K562 (cell line): ENCODE measurements around the gene ADIPOR1. TPM values are rescaled to one million over a fixed set of nuclear protein-coding genes. Genes with fewer than 3 reads are reported as not detected.

Experiments used
- ATAC-seq: fragments of 200-7000 bp; cut with Tn5 transposase; 3 replicates; pipeline ENCODE4 v1.9.1; 2020; ENCODE audit warnings: moderate library complexity
- BruUV-seq: library from RNA; stranded (reverse); fragments of 400-500 nt; replicated peaks from 2 replicates; lab custom pipeline; 2021; lab: Mats Ljungman, UMichigan
- CTCF ChIA-PET: fragments of 300-600 bp; formaldehyde crosslinking; extraction: SDS; loops from one replicate; lab custom pipeline; 2021; ENCODE audit warnings: low intra/inter-chr PET ratio; lab: Yijun Ruan, JAX
- POLR2A ChIA-PET: fragments of 300-600, 350-650 bp; sonication (Branson Sonifier 250); formaldehyde crosslinking; extraction: SDS; loops from one replicate; lab custom pipeline; 2021; ENCODE audit warnings: antibody characterized with exemption, inconsistent platforms; lab: Yijun Ruan, JAX
- DNase-seq, 4 experiments: peaks; one replicate each; pipeline versions ENCODE4 v3.0.0 to v3.0.0-alpha.2; 2011 to 2018; ENCODE audit warnings: low spot score in 3 of 4, mixed read lengths in 3 of 4; ENCODE audit errors: extremely low read depth in 1 of 4
- FAIRE-seq: peaks from 2 replicates; lab custom pipeline; 2011; peaks lifted over from hg19 to GRCh38; lab: Jason Lieb, UNC
- H2AFZ ChIP-seq: 2 replicates; pipeline ENCODE4 v1.6.0; 2011; ENCODE audit warnings: low read depth, low read length, control low read depth, inconsistent platforms
- H3K27ac ChIP-seq: fragments of 200-600 bp; 3 replicates; pipeline ENCODE4 v1.8.0; 2011; ENCODE audit warnings: low read depth, mild to moderate bottlenecking, control low read depth, inconsistent platforms, low read length, moderate library complexity, mixed read lengths; ENCODE audit errors: extremely low read depth
- H3K27me3 ChIP-seq, 2 experiments: fragments of 300-600 bp in 1 of 2; 2 replicates in 1 of 2; 3 replicates in 1 of 2; pipeline versions ENCODE4 v1.6.0 to v1.8.0; 2011; ENCODE audit warnings: inconsistent platforms in 2 of 2, low read length in 2 of 2, mild to moderate bottlenecking in 1 of 2, mixed read lengths in 1 of 2, moderate library complexity in 1 of 2; ENCODE audit not compliant: control insufficient read depth in 2 of 2, insufficient read depth in 2 of 2
- H3K36me3 ChIP-seq: fragments of 300-600 bp; 3 replicates; pipeline ENCODE4 v1.8.0; 2011; ENCODE audit warnings: mild to moderate bottlenecking, low read length, inconsistent platforms; ENCODE audit not compliant: control insufficient read depth, insufficient read depth
- H3K4me1 ChIP-seq, 2 experiments: fragments of 200-600 bp in 1 of 2; replicated peaks in 1 of 2; 2 replicates in 1 of 2; 3 replicates in 1 of 2; pipeline versions ENCODE4 v1.5.1 to v1.8.0; 2011; ENCODE audit warnings: inconsistent platforms in 2 of 2, low read length in 2 of 2, mild to moderate bottlenecking in 1 of 2, mixed read lengths in 1 of 2, moderate library complexity in 1 of 2; ENCODE audit not compliant: control insufficient read depth in 2 of 2, insufficient read depth in 2 of 2
- H3K4me2 ChIP-seq: 2 replicates; pipeline ENCODE4 v1.6.1; 2011; ENCODE audit warnings: low read length, control low read depth, inconsistent platforms, mixed read lengths; ENCODE audit not compliant: insufficient read depth
- H3K4me3 ChIP-seq: fragments of 200-600 bp; sonication (generic), shearing (Covaris generic); 2 replicates; pipeline ENCODE4 v1.5.1; 2016; ENCODE audit warnings: control low read depth, inconsistent platforms
- H3K79me2 ChIP-seq: fragments of 200-600 bp; 3 replicates; pipeline ENCODE4 v1.8.0; 2011; ENCODE audit warnings: low read length, inconsistent platforms; ENCODE audit not compliant: control insufficient read depth, insufficient read depth
- H3K9ac ChIP-seq, 2 experiments: 2 replicates each; pipeline versions ENCODE4 v1.6.0 to v1.6.1; 2011; ENCODE audit warnings: low read depth in 2 of 2, low read length in 2 of 2, control low read depth in 1 of 2, inconsistent platforms in 1 of 2, mild to moderate bottlenecking in 1 of 2, mixed read lengths in 1 of 2; ENCODE audit not compliant: insufficient read depth in 1 of 2
- H3K9me1 ChIP-seq: one replicate; pipeline ENCODE4 v1.6.0; 2011; ENCODE audit warnings: inconsistent platforms, mild to moderate bottlenecking, low read length, moderate library complexity; ENCODE audit not compliant: control insufficient read depth, insufficient read depth
- H3K9me3 ChIP-seq: replicated peaks from 2 replicates; pipeline ENCODE4 v1.5.1; 2011; ENCODE audit warnings: low read depth, low read length, inconsistent platforms; ENCODE audit not compliant: control insufficient read depth, insufficient read depth
- H4K20me1 ChIP-seq: replicated peaks from 2 replicates; pipeline ENCODE4 v1.6.1; 2011; ENCODE audit warnings: low read length, inconsistent platforms, mixed read lengths; ENCODE audit not compliant: control insufficient read depth, insufficient read depth
- ARHGAP35 ChIP-seq: fragments of 450-650 bp; IDR thresholded peaks from 2 replicates; pipeline ENCODE4 v1.6.1; 2018; ENCODE audit not compliant: partially characterized antibody
- BRD4 ChIP-seq: fragments of 200-600 bp; sonication (generic); IDR thresholded peaks from 2 replicates; pipeline ENCODE4 v1.6.1; 2017; ENCODE audit warnings: inconsistent platforms
- CSDE1 ChIP-seq, 2 experiments: fragments of 450-650 bp; IDR thresholded peaks; 2 replicates each; pipeline ENCODE4 v1.6.1; 2016; ENCODE audit warnings: mild to moderate bottlenecking in 1 of 2
- ELF1 ChIP-seq: fragments of 200-800 bp; sonication (Bioruptor generic); IDR thresholded peaks from 2 replicates; pipeline ENCODE4 v1.6.1; 2016; ENCODE audit warnings: missing genetic modification characterization, missing compliant biosample characterization
- KAT8 ChIP-seq: fragments of 450-650 bp; IDR thresholded peaks from 2 replicates; pipeline ENCODE4 v1.6.1; 2016; ENCODE audit warnings: low read depth, mild to moderate bottlenecking
- MTF1 ChIP-seq: fragments of 250-450 bp; sonication (Bioruptor Pico); IDR thresholded peaks from 2 replicates; pipeline ENCODE4 v1.9.0; 2021; ENCODE audit warnings: moderate library complexity, mild to moderate bottlenecking, inconsistent platforms, borderline replicate concordance
- PHF8 ChIP-seq: fragments of 200-600 bp; sonication (generic); IDR thresholded peaks from 2 replicates; pipeline ENCODE4 v1.6.1; 2012; ENCODE audit warnings: mixed run types, mild to moderate bottlenecking, inconsistent platforms, low read length, moderate library complexity, borderline replicate concordance
- SIN3A ChIP-seq, 2 experiments: fragments of 150-350 bp in 1 of 2; IDR thresholded peaks; 2 replicates each; pipeline ENCODE4 v1.6.1; 2011 to 2016; ENCODE audit warnings: borderline replicate concordance in 2 of 2, low read depth in 2 of 2, low read length in 2 of 2, mild to moderate bottlenecking in 2 of 2, moderate library complexity in 2 of 2; ENCODE audit not compliant: control insufficient read depth in 1 of 2
- ZC3H11A ChIP-seq: IDR thresholded peaks from 2 replicates; pipeline ENCODE4 v1.6.1; 2012; ENCODE audit warnings: low read depth, low read length, improper control_type of control experiment
- ZNF239 ChIP-seq: fragments of 250-450 bp; sonication (Bioruptor Pico); IDR thresholded peaks from 2 replicates; pipeline ENCODE4 v1.4.0; 2020; ENCODE audit warnings: mild to moderate bottlenecking
- ZNF263 ChIP-seq: sonication (generic); formaldehyde crosslinking; IDR thresholded peaks from 2 replicates; pipeline ENCODE4 v1.8.0; 2022; ENCODE audit warnings: mild to moderate bottlenecking, missing genetic modification reagents, borderline replicate concordance
- WGBS: fragments of 100-300 bp; shearing (Covaris generic); methylation state at CpG from one replicate; pipeline ENCODE4 v1.1.6; 2016; ENCODE audit warnings: low coverage, mixed read lengths; ENCODE audit not compliant: insufficient coverage; ENCODE audit errors: missing lambda C conversion rate; 5-methylcytosine and 5-hydroxymethylcytosine counted together
- in situ Hi-C: fragments of 300-500 bp; cut with MboI; formaldehyde crosslinking; loops from 4 replicates; pipeline ENCODE4 v1.15.0; 2018; ENCODE audit warnings: inconsistent platforms, mixed read lengths
- intact Hi-C: fragments of 100-400 bp; cut with micrococcal nuclease; formaldehyde crosslinking; loops from 2 replicates; pipeline ENCODE4 v1.14.2; 2022
- polyA plus RNA-seq, 8 experiments: library from polyadenylated mRNA; depleted of rRNA in 4 of 8; stranded (reverse) in 5 of 8; unstranded in 3 of 8; fragments of >200 nt; fragmentation: Nextera tagmentation in 2 of 8; fragmentation: Illumina TruSeq in 1 of 8; extraction: Ambion mirVana in 2 of 8; extraction: Trizol in 1 of 8; gene quantifications; 2 replicates each; pipeline versions ENCODE4 v1.2.1 to v1.2.3, GENCODE V29; 2011 to 2014; ENCODE audit warnings: inconsistent platforms in 1 of 8, missing spikeins in 1 of 8
- total RNA-seq, 7 experiments: library from RNA; depleted of rRNA in 6 of 7; stranded (reverse); fragments of >200 nt in 6 of 7; fragmentation: Illumina TruSeq in 2 of 7; extraction: Trizol in 2 of 7; gene quantifications; 2 replicates each; pipeline versions ENCODE4 v1.2.1 to v1.2.3, GENCODE V29; 2011 to 2021; ENCODE audit warnings: low replicate concordance in 1 of 7
- TF ChIP-seq, protein P1 (sequence below): fragments of 450-650 bp; formaldehyde crosslinking; IDR thresholded peaks from 2 replicates; pipeline ENCODE4 v1.4.0; 2020; ENCODE audit warnings: mild to moderate bottlenecking, moderate library complexity
- TF ChIP-seq, protein P2 (sequence below): fragments of 200-400 bp; formaldehyde crosslinking; IDR thresholded peaks from 2 replicates; pipeline ENCODE4 v1.6.1; 2017; ENCODE audit warnings: mild to moderate bottlenecking, low read depth, low read length, moderate library complexity

The ADIPOR1 gene
- total and polyA plus RNA-seq, 9 of the 15 experiments (the other 6 are each of a cell fraction or from before 2014, with no cell fraction given), result 29.0 to 217 (median 100) TPM

DNA sequence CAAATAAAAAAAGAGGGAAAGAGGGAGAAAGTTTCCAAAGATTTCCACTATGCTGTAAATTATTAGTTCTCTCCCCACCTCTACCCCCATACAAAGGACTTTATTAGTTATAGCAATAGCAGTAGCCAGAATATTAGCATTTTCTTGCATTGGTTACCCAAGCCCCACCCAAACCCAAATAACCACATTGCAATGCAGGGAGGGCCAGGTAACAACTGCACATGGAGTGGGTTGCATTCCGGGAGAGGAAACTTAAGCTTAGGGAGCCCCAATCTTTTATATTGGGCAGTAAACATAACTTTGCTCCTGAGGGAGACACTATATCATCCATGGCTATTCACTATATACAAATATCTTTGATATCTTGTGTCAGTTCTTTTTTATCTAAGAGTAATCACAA, 6.0 kb downstream of the ADIPOR1 start:
- DNase-seq (no peak), FAIRE-seq (no peak), ATAC-seq (no peak)
- H3K27me3 ChIP-seq, result no peaks in the 10 kb centered on the region
- WGBS, result 100% methylated on average over 1 of the region's 1 CpG
- no peaks in the 10 kb centered on the region for H3K9me3 ChIP-seq
- H2AFZ ChIP-seq, result no peak overlapping the region
- peaks cover 79% of the 10 kb centered on the region for H3K36me3 ChIP-seq
- H3K9me1 ChIP-seq, result peaks cover 6% of the 10 kb centered on the region
- no peak for TF ChIP-seq ELF1 (tag)
- no peak for TF ChIP-seq ZNF239 (CRISPR knock-in tag)
- TF ChIP-seq, protein P1, sequence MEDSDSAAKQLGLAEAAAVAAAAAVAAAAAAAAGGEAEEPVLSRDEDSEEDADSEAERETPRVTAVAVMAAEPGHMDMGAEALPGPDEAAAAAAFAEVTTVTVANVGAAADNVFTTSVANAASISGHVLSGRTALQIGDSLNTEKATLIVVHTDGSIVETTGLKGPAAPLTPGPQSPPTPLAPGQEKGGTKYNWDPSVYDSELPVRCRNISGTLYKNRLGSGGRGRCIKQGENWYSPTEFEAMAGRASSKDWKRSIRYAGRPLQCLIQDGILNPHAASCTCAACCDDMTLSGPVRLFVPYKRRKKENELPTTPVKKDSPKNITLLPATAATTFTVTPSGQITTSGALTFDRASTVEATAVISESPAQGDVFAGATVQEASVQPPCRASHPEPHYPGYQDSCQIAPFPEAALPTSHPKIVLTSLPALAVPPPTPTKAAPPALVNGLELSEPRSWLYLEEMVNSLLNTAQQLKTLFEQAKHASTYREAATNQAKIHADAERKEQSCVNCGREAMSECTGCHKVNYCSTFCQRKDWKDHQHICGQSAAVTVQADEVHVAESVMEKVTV (CRISPR knock-in tag), result no peak
- no peak for TF ChIP-seq ZNF263 (CRISPR knock-in tag)
- no peak for TF ChIP-seq ZC3H11A
- no peak for TF ChIP-seq MTF1 (CRISPR knock-in tag)
- no peak for TF ChIP-seq ARHGAP35
- no peak for TF ChIP-seq PHF8
- no peak for TF ChIP-seq CSDE1 (IDR thresholded peaks at IDR 0.05)
- TF ChIP-seq, protein P2, sequence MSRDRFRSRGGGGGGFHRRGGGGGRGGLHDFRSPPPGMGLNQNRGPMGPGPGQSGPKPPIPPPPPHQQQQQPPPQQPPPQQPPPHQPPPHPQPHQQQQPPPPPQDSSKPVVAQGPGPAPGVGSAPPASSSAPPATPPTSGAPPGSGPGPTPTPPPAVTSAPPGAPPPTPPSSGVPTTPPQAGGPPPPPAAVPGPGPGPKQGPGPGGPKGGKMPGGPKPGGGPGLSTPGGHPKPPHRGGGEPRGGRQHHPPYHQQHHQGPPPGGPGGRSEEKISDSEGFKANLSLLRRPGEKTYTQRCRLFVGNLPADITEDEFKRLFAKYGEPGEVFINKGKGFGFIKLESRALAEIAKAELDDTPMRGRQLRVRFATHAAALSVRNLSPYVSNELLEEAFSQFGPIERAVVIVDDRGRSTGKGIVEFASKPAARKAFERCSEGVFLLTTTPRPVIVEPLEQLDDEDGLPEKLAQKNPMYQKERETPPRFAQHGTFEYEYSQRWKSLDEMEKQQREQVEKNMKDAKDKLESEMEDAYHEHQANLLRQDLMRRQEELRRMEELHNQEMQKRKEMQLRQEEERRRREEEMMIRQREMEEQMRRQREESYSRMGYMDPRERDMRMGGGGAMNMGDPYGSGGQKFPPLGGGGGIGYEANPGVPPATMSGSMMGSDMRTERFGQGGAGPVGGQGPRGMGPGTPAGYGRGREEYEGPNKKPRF, result no peak
- TF ChIP-seq BRD4, result no peak
- no peak for TF ChIP-seq SIN3A (IDR thresholded peaks at IDR 0.05; ENCODE audit: borderline replicate concordance in 2 of 2, control insufficient read depth in 1 of 2, low read depth in 2 of 2, low read length in 2 of 2)
- no peak for TF ChIP-seq KAT8
- no peak overlapping the region for H3K9ac ChIP-seq
- intact Hi-C loops, result no loop called here
- H3K27ac ChIP-seq, result no peak overlapping the region
- H3K4me1 ChIP-seq, result peaks cover 0 to 26% of the 10 kb centered on the region in 2 experiments; a peak in 4 of 5 replicates
- no TSS peak for BruUV-seq
- CTCF ChIA-PET, result no interaction called here
- H4K20me1 ChIP-seq, result peaks cover 26% of the 10 kb centered on the region
- peaks cover 66% of the 10 kb centered on the region for H3K79me2 ChIP-seq
- POLR2A ChIA-PET, result interaction anchor here (1.2 to 4.2 kb wide), 4 partner anchors 8 to 13 kb away, joined by 4 to 65 read pairs (median 4); no protein-coding TSS in a partner anchor
- no peak overlapping the region for H3K4me3 ChIP-seq
- H3K4me2 ChIP-seq, result no peak overlapping the region
- in situ Hi-C loops, result no loop called here
